Neural progenitor cell (in vitro differentiated cells): Measurements from ENCODE around the gene HSPB8.

Source experiments
- EZH2 ChIP-seq: fragments of 200-600 bp; sonication (generic); IDR thresholded peaks from 2 replicates; pipeline ENCODE4 v1.6.1; 2017; ENCODE audit warnings: antibody characterized with exemption, mild to moderate bottlenecking, moderate library complexity
- EZH2phosphoT487 ChIP-seq: fragments of 200-600 bp; sonication (generic); IDR thresholded peaks from 2 replicates; pipeline ENCODE4 v1.6.1; 2017; ENCODE audit warnings: antibody characterized with exemption
- TF ChIP-seq, protein P1 (sequence below): fragments of 200-600 bp; sonication (generic); IDR thresholded peaks from 2 replicates; pipeline ENCODE4 v1.5.1; 2017; ENCODE audit warnings: antibody characterized with exemption, mild to moderate bottlenecking

DNA sequence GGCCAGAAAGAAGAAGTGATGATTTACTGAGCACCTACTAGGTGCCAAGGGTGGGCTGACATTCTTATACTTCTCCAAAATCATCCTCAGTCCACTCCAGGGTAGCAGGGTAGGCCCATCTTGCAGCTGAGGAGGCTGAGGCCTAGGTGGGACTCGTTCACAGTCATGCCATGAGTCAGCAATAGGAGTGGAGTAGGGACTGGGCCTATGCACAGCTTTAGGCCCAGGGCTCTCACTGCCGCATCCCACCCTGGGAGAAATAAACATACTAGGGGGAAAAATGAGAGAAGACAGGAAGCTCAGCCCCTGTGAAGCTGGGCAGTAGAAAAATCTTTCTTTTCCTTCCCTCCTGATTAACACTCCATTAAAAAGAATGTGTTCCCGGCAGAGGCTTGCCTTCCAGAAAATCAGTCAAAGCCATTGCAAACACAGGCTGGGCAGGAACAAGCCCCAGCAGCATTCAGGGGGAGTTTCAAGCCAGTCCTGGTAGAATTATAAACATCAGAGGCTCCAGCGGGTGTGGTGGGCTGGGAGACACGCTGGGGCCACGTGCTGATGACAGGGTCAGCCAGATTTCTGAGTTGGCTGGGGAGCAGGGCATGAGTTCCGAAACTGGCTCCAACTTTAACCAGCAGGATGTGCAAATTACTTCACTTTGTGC, 1.8 kb downstream of the HSPB8 start:
- TF ChIP-seq, protein P1, sequence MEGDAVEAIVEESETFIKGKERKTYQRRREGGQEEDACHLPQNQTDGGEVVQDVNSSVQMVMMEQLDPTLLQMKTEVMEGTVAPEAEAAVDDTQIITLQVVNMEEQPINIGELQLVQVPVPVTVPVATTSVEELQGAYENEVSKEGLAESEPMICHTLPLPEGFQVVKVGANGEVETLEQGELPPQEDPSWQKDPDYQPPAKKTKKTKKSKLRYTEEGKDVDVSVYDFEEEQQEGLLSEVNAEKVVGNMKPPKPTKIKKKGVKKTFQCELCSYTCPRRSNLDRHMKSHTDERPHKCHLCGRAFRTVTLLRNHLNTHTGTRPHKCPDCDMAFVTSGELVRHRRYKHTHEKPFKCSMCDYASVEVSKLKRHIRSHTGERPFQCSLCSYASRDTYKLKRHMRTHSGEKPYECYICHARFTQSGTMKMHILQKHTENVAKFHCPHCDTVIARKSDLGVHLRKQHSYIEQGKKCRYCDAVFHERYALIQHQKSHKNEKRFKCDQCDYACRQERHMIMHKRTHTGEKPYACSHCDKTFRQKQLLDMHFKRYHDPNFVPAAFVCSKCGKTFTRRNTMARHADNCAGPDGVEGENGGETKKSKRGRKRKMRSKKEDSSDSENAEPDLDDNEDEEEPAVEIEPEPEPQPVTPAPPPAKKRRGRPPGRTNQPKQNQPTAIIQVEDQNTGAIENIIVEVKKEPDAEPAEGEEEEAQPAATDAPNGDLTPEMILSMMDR, result no peak
- TF ChIP-seq EZH2phosphoT487 (no peak), EZH2 (no peak)
